NCI-H128 (cell line): Measurements from ENCODE around the gene TTC39A.
"Not testable (repeated sequence)": the region's sequence is repeated elsewhere in the genome, so short reads cannot be mapped to it uniquely, and the experiment has no call there.

Source experiments
- DNase-seq: peaks from one replicate; lab custom pipeline; 2025; ENCODE audit not compliant: unreplicated experiment; lab: John Stamatoyannopoulos, UW

Gene TTC39A

GRCh38 chr1:51340380-51340779, 10.0 kb upstream of the TTC39A start:
- DNase-seq, result no peak

GRCh38 chr1:51336711-51337110, 6.3 kb upstream of the TTC39A start:
- no peak for DNase-seq

- no peak for DNase-seq
These were observed 5.6 kb upstream of the TTC39A start for GRCh38 chr1:51336004-51336403.

DNA sequence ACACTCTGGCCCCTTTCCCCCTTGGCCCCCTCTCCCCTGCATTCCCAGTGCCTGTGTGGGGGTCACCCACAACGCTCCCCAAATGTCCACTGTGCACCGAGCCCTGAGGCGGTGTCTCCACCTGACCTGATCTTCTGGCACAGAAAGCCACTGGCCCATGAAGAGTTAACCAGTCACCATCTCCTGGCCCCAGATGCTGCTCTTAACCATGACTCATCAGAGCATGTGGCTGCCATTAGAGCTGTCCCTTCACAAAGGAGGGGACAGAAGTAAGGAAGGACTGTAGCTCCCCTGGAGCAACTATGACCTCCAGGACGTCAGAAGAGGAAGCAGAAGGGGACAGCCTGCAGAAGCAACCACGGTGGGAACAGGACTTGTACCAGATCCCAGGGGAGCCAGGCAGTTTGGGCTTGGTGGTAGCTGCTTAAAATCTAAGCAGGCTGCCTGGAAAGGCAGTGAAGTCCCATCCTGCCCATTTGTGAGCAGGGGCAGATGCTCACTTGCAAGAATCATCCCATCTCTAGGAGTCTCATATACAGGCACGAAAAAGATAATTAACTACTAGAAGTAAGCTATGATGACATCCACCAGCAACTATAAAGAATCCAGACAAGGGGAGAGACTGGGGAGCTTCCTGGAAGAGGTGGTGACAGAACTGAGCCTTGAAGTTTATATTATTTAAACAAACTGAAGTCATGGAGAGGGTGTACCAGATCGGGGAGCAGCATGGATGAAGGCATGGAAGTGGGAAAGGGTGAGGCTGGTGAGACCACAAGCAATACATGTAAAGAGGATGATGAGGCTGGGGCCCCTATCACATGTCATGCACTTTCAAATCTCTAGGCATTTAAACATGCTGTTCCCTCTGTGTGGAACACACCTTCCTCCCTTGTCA, 1.1 kb upstream of the TTC39A start:
- DNase-seq, result no peak

DNA sequence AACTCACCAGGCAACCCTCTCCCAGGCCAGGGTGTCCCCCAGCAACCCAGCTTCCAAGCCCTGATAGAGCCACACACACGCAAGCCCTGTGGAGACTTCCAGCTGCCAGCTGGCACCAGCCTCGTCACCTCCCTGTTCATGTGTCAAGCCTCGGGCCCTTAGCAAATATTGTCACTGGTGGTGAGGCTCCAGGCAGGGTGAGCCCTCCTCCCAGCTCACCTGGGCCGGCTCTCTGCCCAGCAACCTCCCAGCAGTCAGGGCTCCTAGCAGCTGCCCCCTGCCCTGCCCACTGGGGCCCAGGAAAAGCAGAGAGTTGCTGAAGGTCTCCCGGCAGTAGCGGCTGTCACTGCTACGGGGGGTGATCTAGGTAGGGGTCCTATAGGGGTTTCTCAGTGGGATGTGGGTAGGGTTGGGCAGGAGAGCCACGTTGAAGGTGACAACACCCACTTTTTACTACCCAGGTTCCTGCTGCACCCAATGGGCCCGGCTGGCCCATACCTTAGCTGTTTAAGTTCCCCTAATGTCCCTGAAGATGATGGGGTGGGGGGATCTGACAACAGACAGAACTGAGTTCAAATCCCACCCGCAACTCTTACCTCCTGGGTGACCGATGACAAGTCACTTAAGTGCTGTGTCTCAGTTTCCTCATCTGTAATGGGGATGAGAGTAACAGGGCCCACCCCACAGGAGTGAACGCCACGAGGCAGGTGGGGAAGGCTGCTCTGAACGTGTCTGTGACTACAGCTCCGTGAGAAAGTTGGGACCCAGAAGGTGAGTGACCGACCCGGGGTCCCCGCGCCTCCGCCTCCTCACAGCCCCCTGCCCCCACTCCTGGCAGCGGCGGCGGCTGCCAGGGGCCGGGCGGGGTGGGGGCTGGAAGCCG, 678 bp downstream of the TTC39A start:
- no peak for DNase-seq

GRCh38 chr1:51328926-51329325, 1.4 kb downstream of the TTC39A start:
- no peak for DNase-seq

GRCh38 chr1:51328279-51328678, 2.1 kb downstream of the TTC39A start:
- DNase-seq, result no peak

DNA sequence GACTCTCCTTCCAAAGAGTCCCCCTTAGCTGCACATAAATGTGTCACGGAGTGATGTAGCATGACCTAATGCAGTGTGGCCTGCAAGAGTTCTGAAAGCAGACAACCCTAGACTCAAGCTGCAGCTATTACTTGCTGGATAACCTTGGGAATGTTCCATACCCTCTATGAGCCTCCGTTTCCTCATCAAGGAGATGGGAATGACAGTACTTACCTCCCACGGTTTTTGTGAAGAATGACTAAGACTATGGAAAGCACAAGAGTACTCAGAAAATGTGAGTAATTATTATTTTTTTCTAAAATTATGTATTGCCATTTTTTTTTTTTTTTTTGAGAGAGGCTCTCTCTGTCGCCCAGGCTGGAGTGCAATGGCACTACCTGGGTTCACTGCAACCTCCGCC, 3.0 kb downstream of the TTC39A start:
- DNase-seq, result no peak

- DNase-seq, result no peak
These were observed 3.5 kb downstream of the TTC39A start for GRCh38 chr1:51326839-51327238.

DNA sequence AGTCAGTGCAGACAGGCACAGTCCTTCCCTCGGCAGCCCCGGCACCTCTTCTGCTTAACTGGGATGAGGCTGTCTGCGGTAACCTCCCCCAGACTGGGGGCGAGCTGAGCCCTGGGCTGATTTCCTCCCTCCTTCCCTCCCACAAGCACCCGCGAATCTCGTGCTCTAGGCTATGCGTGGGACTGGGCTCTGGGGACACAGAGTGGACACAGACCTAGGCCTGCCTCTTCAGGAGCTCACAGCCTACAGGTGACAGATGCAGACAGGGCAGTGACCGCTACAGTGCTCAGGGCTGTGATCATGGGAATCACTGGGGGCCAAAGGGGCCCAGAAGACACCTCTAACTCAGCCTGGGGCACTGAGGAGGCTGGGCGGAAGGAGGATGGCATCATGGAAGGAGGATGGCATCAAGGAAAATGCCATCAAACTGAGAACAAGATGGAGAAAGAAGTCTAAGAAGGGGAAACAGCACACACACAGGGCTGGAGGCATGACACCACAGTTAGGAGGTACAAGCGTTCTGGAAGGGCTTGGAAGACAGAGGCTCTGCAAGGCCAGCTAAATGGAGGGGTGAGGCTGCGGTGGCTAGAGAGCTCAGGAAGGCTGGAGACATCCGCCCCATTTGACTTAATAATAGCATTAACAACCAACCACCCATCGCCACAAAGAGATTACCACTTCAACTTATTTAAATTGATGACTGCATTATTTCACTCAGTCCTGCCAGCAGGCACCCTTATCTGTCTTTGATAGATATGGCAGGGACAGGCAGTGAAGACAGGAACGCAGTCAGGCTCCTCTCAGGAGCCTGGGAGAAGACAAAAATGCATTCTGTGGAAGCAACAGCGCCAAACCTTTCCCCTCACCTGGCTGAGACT, 4.2 kb downstream of the TTC39A start:
- no peak for DNase-seq

DNA sequence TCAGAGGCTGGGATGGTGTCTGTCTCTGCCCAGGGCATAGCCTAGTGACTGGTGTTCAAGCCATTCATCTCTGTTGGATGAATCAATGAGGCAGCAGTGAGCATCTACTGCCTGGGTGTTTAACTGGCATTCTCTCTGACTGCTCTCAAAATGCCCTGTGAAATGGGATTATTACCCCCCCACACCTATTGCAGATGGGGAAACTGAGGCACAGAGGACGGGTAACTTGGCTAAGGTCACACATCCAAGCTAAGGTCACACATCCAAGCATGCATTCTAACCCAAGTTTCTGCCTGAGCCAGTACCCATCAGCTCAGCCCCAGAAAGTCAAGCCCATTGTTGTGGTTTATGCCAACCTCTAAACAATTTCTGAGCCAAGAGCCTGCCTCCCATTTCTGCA, 5.0 kb downstream of the TTC39A start:
- DNase-seq, result no peak

DNA sequence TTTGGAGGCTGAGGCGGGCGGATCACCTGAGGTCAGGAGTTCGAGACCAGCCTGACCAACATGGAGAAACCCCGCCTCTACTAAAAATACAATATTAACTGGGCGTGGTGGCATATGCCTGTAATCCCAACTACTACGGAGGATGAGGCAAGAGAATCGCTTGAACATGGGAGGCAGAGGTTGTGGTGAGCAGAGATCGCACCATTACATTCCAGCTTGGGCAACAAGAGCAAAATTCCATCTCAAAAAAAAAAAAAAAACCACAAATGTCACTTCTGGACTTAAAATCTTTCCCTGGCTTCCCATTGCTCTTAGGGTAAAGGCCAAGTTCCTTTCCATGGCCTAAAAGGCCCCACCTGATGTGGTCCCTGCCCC, 5.4 kb downstream of the TTC39A start:
- not testable (repeated sequence) for DNase-seq

DNA sequence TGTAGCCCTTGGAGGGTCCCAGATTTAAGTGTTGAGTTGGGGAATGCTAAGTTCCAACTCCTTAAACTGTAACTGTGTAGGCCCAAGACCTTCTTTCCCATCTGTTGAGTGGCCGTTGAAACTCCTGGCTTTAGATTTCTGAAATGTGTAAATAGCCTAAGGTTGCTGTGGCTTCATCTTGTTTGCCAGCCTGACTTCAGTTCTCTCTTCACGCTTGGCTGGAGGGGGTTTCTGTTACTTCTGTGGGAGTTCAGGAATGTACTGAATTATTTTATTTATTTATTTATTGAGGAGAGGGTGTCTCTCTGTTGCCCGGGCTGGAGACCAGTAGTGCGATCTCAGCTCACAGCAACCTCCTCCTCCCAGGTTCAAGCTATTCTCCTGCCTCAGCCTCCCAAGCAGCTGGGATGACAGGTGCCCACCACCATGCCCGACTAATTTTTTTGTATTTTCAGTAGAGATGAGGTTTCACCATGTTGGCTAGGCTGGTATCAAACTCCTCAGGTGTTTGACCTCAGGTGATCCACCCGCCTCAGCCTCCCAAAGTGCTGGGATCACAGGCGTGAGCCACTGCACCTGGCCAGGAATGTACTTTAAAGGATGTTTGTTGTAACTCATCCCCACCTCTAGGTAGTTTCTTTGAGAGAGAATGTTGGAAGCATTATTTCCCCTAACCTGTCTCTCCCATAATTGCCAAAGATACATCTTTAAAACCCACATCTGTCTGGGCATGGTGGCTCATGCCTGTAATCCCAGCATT, 5.9 kb downstream of the TTC39A start:
- DNase-seq, result no peak

DNA sequence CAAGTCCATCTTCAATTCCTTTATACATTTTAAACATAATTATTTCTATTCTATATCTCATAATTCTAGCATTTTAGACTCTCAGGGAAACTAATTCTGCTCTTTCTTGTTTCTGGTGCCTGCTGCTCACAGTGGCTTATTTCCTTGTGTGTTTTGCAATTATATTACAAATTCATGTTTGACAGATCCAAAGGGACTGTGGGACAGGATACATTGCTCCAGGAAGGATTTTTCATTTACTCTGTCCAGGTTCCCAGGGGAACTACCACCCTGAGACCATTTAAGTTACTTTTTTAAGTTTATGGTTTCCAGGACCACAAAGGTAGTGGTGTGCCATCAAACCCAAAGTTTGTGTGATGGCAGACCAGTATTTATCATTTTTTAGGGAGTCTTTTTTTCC, 6.6 kb downstream of the TTC39A start:
- DNase-seq, result no peak

- DNase-seq, result no peak
These were observed 7.8 kb downstream of the TTC39A start for GRCh38 chr1:51322417-51323101.

DNA sequence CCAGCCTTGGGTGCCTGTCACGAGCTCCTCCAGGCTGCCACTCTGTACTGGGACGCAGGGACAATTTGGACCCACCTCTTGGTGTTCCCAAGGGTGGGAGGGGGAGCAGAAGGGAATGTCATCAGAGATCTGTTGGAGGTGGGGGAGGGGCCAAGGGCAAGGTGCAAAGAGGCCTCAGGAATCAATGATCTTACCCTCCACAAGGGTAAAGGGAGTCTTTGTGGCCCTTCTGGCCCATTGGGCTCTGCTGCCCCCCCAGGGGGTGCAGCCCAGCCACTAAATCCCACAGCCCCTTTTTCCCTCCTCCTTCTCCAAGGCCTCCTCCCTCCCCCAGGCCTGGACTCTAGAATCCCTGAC, 8.5 kb downstream of the TTC39A start:
- no peak for DNase-seq

DNA sequence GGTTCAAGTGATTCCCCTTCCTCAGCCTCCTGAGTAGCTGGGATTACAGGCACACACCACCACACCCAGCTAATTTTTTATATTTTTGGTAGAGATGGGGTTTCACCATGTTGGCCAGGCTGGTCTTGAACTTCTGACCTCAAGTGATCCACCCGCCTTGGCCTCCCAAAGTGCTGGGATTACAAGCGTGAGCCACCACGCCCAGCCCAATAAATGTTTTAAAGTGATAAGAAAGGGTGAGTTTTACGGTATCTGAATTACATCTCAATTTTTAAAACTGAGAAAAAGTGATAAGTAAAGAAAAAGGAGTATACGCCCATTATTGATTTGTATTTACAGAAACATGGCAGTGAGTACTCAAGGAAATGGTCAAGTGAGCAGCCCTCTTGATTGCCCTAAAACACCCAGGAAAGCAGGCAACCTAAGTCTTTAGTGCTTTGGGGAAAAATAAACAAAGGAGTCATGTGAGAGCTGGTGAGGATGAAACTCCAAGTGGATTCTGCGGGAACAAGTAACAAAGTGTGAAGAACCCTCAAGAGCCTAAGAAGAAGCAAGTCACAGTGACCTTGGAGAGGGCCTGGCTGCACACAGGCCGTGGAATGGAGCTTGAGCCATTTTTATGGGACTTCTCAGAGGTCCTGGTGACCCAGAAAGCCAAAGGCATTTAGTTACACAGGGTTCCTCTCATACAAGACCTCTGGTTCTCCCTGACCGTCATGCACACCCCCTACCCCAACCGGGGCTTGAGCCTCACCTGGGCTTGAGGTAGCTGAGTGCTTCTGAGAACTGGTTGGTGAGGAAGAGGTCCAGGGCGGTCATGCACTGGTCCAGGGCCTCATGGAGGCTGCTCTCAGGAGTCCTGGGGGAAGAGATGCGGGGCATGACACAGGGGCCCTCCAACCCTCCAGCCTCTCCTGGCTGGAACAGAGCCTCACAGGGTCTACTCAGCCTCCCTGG, 9.1 kb downstream of the TTC39A start:
- DNase-seq, result no peak

DNA sequence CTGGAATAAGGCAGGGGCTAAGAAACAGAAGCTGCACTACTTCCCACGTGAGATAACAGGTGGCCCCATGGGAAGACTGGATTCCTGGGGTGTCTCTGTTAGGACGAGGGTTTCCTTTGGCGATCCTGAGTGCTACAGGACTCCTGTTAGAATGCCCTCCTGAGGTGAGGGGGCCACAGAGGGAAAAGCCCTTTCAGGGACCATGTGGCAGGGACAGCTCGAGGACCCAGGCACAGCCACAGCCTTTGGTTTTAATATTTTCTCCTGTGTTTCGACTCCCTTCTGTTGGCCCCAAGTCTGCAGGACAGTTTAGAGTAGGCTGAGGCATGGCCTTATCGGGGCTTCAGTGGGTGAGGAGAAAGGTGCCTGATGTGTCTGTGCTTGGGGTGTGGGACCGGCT, 12.6 kb downstream of the TTC39A start:
- no peak for DNase-seq

GRCh38 chr1:51316846-51317120, 13.6 kb downstream of the TTC39A start:
- DNase-seq, result no peak
